ENCODE results near the gene ATAD2B. TPM values are rescaled to one million over a fixed set of nuclear protein-coding genes. Genes with fewer than 3 reads are reported as not detected.
"Not testable (repeated sequence)": the region's sequence is repeated elsewhere in the genome, so short reads cannot be mapped to it uniquely, and the experiment has no call there.

The ATAD2B gene
- total and polyA plus RNA-seq, 12 donors, result 2.2 to 11.8 (median 8.7) TPM

- Histone ChIP-seq H3K36me3 (peaks cover 0 to 91% (median 10%) of the 10 kb centered on the region in 9 donors), H3K27me3 (no peaks in the 10 kb centered on the region), H3K4me1 (no peaks in the 10 kb centered on the region), H3K4me3 (no peak overlapping the region), H3K27ac (no peak overlapping the region), H3K9me3 (no peaks in the 10 kb centered on the region)
- WGBS, 2 donors, result 71 to 84% methylated on average over 1 of the region's 1 CpG
- intact Hi-C loops (cut with DNase I), result no loop called here
- DNase-seq (no peak), ATAC-seq (no peak)
- no peak for TF ChIP-seq CTCF (IDR thresholded peaks at IDR 0.05)
Measured at GRCh38 chr2:23782646-23783045, 144.3 kb downstream of the ATAD2B start.

GRCh38 chr2:23782126-23782525 lies 144.8 kb downstream of the ATAD2B start:
- no peaks in the 10 kb centered on the region for H3K27me3 ChIP-seq
- H3K27ac ChIP-seq, result no peak overlapping the region
- no peaks in the 10 kb centered on the region for H3K4me1 ChIP-seq
- WGBS, 2 donors, result 94% methylated on average over 2 of the region's 2 CpGs
- no peak for ATAC-seq
- TF ChIP-seq CTCF (IDR thresholded peaks at IDR 0.05), result no peak
- peaks cover 0 to 94% (median 10%) of the 10 kb centered on the region in 9 donors for H3K36me3 ChIP-seq
- intact Hi-C loops (cut with DNase I), result no loop called here
- no peak overlapping the region for H3K4me3 ChIP-seq
- DNase-seq, result no peak
- no peaks in the 10 kb centered on the region for H3K9me3 ChIP-seq

- H3K27me3 ChIP-seq; H3K4me3 ChIP-seq; H3K4me1 ChIP-seq; H3K9me3 ChIP-seq; DNase-seq; intact Hi-C loops (cut with DNase I); H3K27ac ChIP-seq; ATAC-seq: not testable (repeated sequence)
- 96% methylated on average over 10 of the region's 10 CpGs for WGBS, 2 donors
- H3K36me3 ChIP-seq, result peaks cover 0 to 94% (median 2%) of the 10 kb centered on the region in 9 donors
Measured at GRCh38 chr2:23780465-23780864, 146.5 kb downstream of the ATAD2B start.

GRCh38 chr2:23777826-23778225 lies 149.1 kb downstream of the ATAD2B start:
- no peak for TF ChIP-seq CTCF (IDR thresholded peaks at IDR 0.05)
- ATAC-seq (no peak), DNase-seq (no peak)
- H3K27ac ChIP-seq, result no peak overlapping the region
- no peaks in the 10 kb centered on the region for H3K4me1 ChIP-seq
- intact Hi-C loops (cut with DNase I), result no loop called here
- WGBS, 2 donors, result 59 to 78% methylated on average over 2 of the region's 2 CpGs
- H3K27me3 ChIP-seq, result no peaks in the 10 kb centered on the region
- no peak overlapping the region for H3K4me3 ChIP-seq
- peaks cover 0 to 96% (median 0%) of the 10 kb centered on the region in 9 donors for H3K36me3 ChIP-seq
- no peaks in the 10 kb centered on the region for H3K9me3 ChIP-seq

- H3K4me1 ChIP-seq, result no peaks in the 10 kb centered on the region
- H3K27ac ChIP-seq, result no peak overlapping the region
- peaks cover 0 to 96% (median 7%) of the 10 kb centered on the region in 9 donors for H3K36me3 ChIP-seq
- H3K27me3 ChIP-seq, result no peaks in the 10 kb centered on the region
- H3K9me3 ChIP-seq, result peaks cover 0 to 3% (median 0%) of the 10 kb centered on the region in 11 donors
- DNase-seq (no peak), ATAC-seq (no peak)
- no peak overlapping the region for H3K4me3 ChIP-seq
- intact Hi-C loops (cut with DNase I), result no loop called here
- 98 to 99% methylated on average over 6 of the region's 6 CpGs for WGBS, 2 donors
- TF ChIP-seq CTCF (IDR thresholded peaks at IDR 0.05), result no peak
Measured at GRCh38 chr2:23776021-23776420, 150.9 kb downstream of the ATAD2B start.
